ENCODE measurements around the gene NDUFS5.
"Not testable (repeated sequence)": the region's sequence is repeated elsewhere in the genome, so short reads cannot be mapped to it uniquely, and the experiment has no call there.

Gene NDUFS5

DNA sequence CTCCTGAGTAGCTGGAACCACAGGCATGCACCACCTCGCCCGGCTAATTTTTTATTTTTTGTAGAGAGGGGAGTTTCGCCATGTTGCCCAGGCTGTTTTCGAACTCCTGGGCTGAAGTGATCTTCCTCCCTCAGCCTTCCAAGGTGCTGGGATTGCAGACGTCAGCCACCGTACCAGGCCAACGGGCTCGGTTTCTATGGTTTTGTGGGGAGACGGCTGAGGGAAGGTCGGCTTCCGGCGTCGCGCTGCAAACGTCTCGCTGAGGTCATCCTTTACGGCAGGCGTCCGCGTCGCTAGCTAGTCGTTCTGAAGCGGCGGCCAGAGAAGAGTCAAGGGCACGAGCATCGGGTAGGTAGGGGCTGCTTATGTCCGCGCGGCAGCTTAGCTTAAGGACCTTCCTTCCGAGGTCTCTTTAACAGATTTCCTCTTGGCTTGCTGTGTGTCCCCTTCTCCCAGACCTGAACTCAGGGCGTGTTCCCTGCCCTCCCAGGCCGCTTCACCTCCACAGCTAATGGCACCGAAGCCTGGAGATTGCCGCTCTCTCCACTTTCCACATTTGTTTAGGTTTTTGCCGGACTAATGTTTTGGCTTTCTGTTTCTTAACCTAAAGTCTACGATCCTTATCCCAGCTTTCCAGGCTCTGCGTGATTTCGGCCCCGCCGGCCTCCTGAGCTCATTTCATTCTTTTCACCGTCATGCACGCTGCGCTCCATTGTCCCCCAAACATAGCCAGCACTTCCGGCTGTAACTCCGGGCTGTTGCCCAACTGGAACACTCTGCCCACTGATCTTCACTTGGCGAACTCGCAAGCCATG, at the start of gene NDUFS5:
TSS of gene NDUFS5 (plus strand) at position 300 of the 815 bp plus-strand sequence. CDS start 2,375 bp downstream, outside the sequence.
- peak; percentile 74 to 79 for DNase-seq (ENCODE audit: low read depth in 2 of 2)

DNA sequence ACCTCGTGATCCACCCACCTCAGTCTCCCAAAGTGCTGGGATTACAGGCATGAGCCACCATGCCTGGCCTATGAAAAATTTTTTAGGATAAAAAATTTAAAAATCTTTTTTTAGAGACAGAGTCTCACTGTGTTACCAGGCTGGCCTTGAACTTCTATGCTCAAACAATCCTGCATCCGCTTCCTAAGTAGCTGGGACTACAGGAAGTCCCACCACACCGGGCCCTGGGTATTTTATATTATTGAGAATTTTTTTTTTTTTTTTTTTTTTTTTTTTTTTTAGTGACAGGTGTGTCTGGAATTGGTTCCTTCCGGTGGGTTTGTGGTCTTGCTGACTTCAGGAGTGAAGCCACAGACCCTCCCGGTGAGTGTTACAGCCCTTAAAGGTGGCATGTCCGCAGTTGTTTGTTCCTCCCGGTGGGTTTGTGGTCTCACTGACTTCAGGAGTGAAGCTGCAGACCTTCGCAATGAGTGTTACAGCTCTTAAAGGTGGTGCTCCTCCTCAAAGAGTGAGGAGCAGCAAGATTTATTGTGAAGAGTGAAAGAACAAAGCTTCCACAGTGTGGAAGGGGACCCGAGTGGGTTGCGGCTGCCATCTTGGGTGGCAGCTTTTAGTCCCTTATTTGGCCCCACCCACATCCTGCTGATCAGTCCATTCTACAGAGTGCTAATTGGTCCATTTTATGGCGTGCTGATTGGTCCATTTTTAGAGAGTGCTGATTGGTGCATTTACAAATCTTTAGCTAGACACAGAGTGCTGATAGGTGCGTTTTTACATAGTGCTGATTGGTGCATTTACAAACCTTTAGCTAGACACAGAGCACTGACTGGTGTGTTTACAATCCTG, 48.5 kb upstream of the NDUFS5 start:
- DNase-seq (ENCODE audit: low read depth in 2 of 2): peak in 1 of 2 donors; percentile 13

DNA sequence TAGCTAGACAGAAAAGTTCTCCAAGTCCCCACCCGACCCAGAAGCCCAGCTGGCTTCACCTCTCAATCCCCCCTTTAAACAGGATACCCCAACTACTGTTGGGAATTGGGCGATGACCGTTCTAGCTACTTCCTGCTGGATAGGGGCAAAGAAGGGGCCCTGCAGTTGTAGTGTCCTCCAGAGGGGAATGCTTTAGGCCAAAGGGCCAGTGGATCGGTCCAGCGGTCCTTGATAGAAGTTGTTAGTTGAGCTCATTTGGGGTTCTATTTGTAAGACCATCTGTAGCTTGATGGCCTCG, 48.0 kb upstream of the NDUFS5 start:
- not testable (repeated sequence) for DNase-seq (ENCODE audit: low read depth in 2 of 2)

DNA sequence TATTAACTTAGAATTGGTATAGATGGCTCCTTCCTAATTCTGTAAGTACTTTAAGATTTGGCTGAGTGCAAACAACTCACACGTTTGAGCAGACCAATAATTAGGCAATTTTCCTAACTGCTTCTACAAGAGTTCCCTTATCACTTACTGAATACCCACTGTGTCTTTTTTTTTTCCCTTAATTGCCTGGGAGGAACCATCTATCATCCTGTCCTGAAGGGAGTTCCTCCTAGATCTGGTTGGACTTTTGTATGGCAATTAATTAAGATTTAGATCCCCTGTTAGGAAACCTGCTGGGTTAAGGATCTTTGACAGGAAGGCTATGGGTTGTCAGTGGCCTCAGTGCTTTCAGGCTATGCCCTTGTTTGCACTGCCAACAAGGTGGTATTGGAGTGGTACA, 46.8 kb upstream of the NDUFS5 start:
- not testable (repeated sequence) for DNase-seq (ENCODE audit: low read depth in 2 of 2)

DNA sequence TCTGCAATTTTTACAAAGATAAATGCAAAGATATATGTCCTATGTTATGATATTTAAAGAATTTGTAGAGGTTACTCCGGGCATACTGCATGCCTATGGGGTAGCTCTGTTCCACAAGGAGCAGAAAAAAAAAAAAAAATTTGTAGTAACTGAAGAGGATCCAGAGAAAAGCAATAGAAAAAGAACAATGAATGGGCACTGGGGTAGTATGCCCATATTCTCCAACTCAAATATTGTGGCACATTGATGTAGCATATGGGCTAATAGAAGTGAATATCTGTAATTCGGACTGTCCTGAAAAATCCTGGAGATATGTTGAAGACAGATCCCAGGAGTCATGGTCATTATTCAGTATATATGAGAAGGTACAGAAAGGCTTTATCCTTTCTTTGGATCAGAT, 36.2 kb upstream of the NDUFS5 start:
- no peak for DNase-seq (ENCODE audit: low read depth in 2 of 2)

DNA sequence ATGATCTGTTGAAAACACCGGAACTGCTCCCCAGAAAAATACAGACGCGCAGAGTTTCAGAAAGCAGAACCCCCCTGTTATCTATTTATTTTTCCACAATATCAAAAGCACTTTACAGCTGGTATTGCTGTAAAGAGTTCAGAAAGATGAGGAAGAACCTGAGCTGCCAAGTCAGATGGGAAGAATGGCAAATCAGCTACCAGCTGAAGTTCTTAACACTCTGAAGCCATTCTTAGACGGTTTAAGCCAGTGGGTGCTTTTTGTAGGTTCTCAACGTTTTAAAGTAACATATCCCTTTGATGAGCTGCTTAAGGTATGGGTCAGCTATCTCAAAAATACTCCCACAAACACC, 35.8 kb upstream of the NDUFS5 start:
- no peak for DNase-seq (ENCODE audit: low read depth in 2 of 2)

DNA sequence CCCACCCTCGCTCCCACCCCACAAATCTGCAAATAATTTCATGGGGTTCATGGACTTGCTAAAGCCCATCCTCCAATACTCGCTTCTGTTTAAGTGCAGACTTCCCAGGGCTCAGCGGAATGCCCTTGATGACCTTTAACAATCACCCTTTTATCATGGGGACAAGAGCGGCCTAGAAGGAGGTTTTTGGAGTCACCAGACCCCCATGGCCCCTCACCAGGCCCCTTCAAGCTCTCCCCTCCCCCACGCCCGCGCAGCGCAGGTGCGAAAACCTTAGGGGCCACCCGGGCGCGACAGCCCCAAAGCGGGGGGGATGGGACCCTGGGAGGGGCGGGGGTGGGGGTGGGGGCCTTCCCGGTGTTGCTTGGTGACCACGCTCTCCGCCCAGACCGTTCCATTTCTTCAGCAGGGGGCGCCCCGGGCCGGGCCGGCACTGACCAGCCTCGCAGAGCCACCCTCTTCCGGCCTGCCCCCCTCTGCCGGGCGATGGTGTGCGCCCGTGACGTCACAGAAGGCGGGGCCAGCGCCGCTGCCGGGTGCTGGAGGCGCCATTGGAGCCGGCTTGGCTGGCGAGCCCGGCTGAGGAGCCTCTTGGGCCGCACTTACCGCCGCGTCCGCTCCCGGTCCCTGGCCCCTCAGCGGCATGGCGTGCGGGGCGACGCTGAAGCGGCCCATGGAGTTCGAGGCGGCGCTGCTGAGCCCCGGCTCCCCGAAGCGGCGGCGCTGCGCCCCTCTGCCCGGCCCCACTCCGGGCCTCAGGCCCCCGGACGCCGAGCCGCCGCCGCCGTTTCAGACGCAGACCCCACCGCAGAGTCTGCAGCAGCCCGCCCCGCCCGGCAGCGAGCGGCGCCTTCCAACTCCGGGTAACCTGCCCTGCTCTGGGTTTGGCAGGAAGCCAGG, 35.2 kb upstream of the NDUFS5 start, which contains the start of gene AKIRIN1:
TSS of gene AKIRIN1 (plus strand) at position 539 of the 900 bp plus-strand sequence. CDS start at position 644, 105 bp downstream.
- DNase-seq (ENCODE audit: low read depth in 2 of 2): peak; percentile 97

DNA sequence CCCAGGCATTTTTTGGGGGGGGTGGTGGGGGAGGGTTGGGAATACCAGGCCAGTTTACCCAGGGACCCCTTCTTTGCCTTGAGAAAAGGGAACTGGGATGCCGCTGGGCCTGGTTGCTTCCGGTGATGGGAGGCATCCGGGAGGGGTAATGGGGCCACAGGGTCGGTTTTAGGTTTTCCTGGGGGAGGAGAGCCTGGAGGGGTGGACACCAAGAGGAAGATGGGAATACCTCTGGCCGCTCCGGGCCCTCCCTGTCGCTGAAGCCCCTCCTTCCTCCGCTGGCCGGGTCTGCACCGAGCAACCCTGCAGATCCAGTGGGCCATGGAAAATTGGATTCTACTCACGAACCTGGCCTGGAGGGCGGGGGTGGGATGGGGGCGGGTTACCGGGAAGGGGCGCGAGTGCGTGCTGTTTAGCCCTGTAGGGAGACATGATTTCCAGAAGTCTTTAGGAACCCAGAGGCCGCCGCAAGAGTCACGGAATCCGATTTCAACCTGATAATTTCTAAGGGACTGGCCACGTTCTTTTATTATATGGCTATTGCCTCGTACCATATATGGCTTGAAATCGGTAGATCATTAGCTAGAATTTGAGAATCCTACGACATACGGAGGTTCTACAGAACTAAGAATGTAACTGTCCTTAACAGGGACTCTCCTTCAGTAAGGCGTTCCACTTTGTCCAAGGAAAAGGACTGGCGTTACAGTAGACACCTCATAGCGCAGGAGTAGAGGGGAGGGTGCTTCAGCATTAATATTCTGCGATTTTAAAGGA, 34.3 kb upstream of the NDUFS5 start:
- no peak for DNase-seq (ENCODE audit: low read depth in 2 of 2)

DNA sequence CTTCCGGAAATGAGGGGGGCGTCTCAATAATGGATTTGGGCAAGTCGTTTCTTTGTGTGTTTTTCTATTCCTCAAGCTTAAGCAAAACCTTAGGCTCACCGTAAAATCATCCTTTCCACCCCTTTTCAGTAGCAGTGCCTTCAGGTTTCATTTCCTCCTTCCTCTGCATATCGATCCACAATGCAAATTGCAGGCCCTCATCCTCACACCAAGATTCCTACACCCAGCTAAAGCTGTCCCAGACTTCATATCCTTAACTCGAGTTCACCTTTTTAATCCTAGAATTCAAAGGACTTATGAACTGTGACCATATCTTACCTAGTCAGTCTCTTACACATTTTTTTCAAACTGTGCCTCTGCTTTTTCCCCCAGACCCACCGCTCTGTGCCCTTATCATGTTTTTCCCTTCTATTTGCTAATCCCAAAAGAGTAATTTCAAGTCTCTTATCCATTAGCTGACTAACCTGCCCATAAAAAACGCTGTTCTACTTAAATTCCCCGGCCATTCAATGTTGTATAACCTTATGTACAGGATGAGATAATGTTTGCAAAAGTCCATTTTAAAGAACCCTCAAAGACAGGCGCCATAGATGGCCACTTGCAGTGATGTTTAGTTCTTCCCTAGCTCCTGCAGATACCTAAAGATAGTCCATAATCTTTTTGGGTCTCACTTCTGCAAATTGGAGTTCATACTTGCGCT, 33.6 kb upstream of the NDUFS5 start:
- DNase-seq (ENCODE audit: low read depth in 2 of 2): no peak

DNA sequence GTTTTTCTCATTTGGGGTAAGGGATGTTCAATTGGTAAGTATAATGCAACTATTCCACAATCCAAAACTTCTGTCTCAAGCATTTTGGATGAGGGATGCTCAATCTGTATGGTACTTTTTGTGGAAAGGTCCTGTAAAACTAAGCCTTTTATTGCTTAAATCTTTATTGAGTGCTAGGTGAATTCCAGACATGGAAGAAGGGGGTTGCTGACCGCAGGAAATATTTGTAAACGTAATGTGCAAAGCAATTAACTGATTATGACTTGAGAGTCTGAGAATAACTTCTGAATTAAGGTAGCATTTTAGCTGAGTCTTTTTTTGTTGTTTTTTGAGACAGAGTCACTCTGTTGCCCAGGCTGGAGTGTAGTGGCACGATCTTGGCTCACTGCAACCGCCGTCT, 32.0 kb upstream of the NDUFS5 start:
- DNase-seq (ENCODE audit: low read depth in 2 of 2): no peak

DNA sequence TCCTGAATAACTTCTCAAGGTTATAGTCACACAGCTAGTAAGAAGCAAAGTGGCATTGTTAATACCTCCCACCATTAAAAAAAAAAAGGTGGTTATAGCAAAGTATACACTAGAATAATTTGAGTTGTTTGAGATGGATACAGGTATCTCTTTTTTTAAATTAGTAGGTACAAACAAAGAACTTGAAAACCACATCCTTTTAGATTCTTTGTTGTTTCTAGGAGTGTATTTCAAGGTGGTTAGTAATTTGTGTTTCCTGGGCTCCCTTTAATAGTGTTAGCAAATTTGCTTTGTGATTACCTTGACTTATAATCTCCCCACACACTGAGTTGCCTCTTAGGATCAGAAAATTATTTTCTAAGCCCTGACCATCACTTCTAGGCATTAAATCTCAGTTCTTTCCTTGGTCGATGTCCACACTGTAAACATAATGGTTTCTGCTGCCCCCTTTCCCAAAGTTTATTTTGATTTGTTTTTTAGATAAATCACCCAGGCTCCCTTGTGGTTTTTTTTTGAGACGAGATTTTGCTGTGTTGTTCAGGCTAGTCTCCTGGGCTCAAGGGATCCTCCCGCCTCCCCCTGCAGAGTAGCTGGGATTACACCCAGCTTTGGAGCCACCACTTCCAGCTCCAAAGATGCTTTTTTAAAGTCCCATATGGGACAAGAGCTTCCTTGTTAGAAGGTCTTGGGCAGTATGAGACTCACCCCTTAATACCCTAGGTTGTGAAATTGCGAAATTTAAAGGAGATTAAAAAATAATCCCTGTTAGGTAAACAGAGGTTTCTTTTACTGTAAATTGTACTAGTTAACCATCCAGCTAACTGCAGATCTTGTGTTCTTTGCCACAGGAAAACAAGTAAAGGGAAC, 28.9 kb upstream of the NDUFS5 start:
- DNase-seq (ENCODE audit: low read depth in 2 of 2): no peak

DNA sequence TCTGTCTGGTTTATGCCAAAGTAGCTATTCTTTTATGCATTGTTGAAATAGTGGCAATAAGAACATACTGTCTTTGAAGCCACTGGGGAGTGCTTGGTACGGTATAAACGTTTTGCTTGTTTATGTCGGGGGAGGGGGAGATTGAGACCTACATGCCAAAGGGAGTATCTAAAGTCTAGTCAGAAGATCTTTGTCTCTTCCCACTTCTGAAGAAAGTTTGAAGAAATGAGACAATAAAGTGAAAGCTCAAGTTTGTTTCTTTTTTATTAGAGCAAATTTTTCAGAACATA, 28.3 kb upstream of the NDUFS5 start:
- no peak for DNase-seq (ENCODE audit: low read depth in 2 of 2)

DNA sequence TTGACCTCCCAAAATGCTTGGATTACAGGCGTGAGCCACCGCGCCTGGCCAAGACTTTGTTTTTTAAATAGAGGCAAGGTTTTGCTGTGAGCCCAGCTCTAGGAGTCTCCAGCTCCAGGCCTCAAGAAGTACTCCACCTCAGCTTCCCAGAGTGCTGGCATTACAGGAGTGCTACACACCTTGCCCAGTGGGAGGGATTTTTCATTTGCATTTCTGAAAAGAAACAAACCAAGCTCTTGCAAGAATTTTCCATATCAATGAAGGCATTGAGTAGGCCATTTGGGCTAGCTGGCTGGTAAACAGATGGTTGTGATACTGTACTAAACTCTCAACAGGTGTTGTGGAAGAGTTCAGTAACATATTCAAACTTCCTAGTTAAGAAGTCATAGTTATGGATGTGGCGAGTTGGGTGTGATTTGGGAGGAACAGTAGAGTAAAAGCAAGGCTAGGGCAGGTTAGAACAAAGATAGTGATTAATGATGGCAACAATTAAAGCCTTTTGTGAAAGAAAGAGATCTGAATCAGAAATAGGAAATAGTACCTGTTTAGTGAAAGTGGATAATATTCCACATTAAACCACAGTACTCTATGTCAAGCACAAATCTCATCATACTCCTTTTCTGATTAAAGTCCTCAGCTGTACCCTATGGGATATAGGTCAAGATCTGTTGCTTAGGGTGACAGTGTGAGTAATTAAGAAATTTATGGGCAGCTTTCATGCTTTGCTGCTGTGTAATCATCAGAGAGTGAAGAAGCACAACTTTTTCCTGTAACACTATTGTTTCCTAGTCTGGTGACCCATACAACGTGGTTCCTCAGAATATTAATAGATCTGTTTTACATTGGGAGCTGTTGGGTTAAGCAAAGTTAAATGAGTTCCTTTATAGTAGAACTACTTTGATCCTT, 24.4 kb upstream of the NDUFS5 start:
- DNase-seq (ENCODE audit: low read depth in 2 of 2): no peak

DNA sequence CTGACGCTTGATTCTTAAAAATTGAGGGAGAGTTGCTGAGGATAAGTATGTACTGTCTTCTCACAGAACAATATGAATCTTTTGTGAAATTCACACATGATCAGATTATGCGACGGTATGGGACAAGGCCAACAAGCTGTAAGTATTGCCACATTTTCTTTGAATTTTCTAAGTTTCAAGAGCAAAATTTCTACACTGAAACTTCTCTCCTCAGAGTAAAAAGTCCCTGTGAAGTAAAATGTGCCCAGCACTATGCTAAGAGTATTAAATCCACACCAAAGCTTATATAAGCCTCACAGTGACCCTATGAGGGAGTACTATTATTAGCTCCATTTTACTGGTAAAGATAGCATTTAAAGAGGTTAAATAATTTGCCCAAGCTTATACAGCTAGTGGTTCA, 22.9 kb upstream of the NDUFS5 start:
- no peak for DNase-seq (ENCODE audit: low read depth in 2 of 2)

DNA sequence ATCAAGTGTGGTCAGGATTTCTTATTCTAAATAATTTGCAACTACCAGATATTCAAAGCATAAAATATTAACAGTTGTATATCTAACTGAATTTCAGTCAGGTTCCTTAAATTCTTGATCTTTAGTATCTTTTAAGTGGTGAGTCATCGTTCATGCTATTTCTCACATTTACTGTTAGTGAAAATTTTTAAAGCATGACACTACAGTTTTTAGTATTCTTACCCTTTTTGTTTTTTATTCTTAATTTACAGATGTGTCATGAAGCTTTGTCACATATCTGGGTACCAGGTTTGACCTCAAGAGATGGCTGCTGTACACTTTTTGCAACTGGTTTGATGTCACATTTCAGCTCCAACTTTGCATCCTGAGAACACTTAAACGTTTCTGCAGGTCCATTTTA, 22.4 kb upstream of the NDUFS5 start:
- DNase-seq (ENCODE audit: low read depth in 2 of 2): no peak

DNA sequence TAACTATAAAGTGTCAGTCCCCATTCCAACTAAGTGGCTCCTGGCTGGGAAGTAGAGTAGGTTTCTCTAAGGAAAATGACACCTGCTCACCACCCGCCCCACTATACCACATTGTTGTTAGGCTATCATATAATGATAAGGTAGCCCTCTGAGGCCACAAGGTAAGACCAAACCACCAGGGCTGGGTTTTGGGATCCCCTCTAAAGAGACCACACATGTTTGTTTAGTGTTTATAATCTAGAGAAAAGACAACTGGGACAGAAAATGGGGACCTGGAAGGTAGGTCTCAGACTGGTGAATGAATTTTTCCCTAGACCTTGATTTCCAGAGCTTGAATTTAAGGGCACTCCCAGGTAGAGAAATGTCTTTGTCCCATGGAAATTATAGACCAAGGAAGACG, 19.9 kb upstream of the NDUFS5 start:
- no peak for DNase-seq (ENCODE audit: low read depth in 2 of 2)

DNA sequence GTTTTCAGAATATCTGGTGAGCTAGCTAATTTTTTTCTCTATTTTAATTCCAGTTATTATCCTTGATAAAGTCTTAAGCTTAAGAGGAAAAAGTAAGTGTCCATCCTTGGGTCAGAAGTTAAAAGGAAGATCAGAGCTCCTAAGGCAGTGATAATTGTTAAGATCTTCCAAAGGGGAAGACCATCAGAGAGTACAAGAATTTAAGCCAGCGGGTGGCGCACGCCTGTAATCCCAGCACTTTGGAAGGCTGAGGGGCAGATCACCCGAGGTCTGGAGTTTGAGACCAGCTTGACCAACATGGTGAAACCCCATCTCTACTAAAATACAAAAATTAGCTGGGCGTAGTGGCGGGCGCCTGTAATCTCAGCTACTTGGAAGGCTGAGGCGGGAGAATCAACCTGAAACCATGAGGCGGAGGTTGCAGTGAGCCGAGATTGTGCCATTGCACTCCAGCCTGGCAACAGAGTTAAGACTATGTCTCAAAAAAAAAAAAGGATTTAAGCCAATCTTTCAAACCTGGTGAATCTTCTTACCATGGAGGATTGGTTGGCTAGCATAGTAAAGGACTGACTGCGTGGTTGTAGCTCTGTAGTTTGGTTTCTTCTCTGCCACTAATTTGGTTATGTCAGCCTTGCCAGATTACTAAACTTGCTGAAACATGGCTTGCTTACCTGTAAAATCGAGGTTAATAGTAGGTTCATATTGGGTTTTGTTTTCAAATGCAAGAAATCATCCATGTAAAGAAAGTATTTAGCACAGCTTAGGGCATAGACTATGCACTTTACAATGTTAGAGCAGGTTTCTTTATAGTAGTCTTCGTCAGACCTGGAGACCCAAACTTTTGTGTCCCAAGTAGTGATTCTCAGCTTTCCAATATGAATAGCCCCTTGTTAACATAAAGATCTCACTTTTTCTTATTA, 19.2 kb upstream of the NDUFS5 start:
- DNase-seq (ENCODE audit: low read depth in 2 of 2): no peak

DNA sequence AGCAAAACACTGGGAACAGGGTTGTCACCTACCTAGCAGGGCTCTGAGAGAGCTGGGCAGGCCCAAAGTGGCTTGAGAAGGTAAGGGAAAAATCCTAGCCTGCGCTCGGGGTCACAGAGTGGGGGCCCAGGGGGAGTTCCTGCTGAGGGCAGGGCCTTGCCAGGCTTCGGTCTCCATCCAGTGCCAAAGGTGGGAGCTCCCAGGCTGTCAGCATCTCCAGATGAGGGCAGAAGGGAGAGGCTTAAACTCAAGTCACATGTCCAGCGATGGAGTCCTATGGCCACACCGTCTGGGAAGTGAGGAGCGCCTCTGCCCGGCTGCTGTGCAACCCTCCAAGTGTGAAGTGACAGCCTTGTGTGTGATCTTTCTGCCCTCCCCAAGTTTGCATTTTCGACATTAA, 11.2 kb upstream of the NDUFS5 start:
- not testable (repeated sequence) for DNase-seq (ENCODE audit: low read depth in 2 of 2)

All from activated CD4-positive, alpha-beta T cell treated with anti-CD3 and anti-CD28 coated beads for 24 hours (primary cell).